Heart left ventricle (tissue), 16 donors: ENCODE data around the gene DOLPP1. TPM values are rescaled to one million over a fixed set of nuclear protein-coding genes. Genes with fewer than 3 reads are reported as not detected.
"Not testable (repeated sequence)": the region's sequence is repeated elsewhere in the genome, so short reads cannot be mapped to it uniquely, and the experiment has no call there.

Source experiments
- ATAC-seq, 4 donors: fragments of 200-7000 bp; cut with Tn5 transposase; one replicate each; pipeline ENCODE4 v1.9.1; 2020 to 2022; ENCODE audit warnings: moderate library complexity in 4 of 4, mild to moderate bottlenecking in 3 of 4, moderate number of reproducible peaks in 1 of 4
- DNase-seq, 5 donors: peaks; one replicate each; pipeline ENCODE4 v3.0.0-alpha.2; 2020
- H3K27ac ChIP-seq, 12 donors: fragments of 200-600 bp; sonication (generic) in 4 of 12; one replicate each; pipeline versions ENCODE4 v1.5.0 to v1.8.0; 2016 to 2022; ENCODE audit warnings: mild to moderate bottlenecking in 2 of 12
- H3K27me3 ChIP-seq, 9 donors: fragments of 200-600 bp; sonication (generic) in 2 of 9; one replicate each; pipeline versions ENCODE4 v1.5.1 to v1.8.0; 2016 to 2022; ENCODE audit warnings: mild to moderate bottlenecking in 3 of 9
- H3K36me3 ChIP-seq, 9 donors: fragments of 200-600 bp; sonication (generic) in 2 of 9; one replicate each; pipeline versions ENCODE4 v1.5.0 to v1.8.0; 2018 to 2022; ENCODE audit warnings: mild to moderate bottlenecking in 2 of 9
- H3K4me1 ChIP-seq, 12 donors: fragments of 200-600 bp; sonication (generic) in 4 of 12; one replicate each; pipeline versions ENCODE4 v1.5.0 to v1.8.0; 2016 to 2022; ENCODE audit warnings: mild to moderate bottlenecking in 3 of 12
- H3K4me3 ChIP-seq, 12 donors: fragments of 200-600 bp; sonication (generic) in 4 of 12; one replicate each; pipeline versions ENCODE4 v1.5.0 to v1.8.0; 2017 to 2022; ENCODE audit warnings: mild to moderate bottlenecking in 9 of 12, moderate library complexity in 4 of 12
- H3K9me3 ChIP-seq, 12 donors: fragments of 200-600 bp; sonication (generic) in 4 of 12; one replicate each; pipeline versions ENCODE4 v1.5.0 to v1.8.0; 2016 to 2022; ENCODE audit warnings: mild to moderate bottlenecking in 1 of 12
- POLR2A ChIP-seq, 2 donors: fragments of 450-650 bp; IDR thresholded peaks; one replicate each; pipeline ENCODE4 v1.6.1; 2017; ENCODE audit warnings: antibody characterized with exemption in 2 of 2, mild to moderate bottlenecking in 2 of 2, moderate library complexity in 2 of 2
- WGBS, 4 donors: extraction: QIAGEN DNeasy Blood & Tissue Kit in 2 of 4; methylation state at CpG; one replicate each; pipeline versions ENCODE4 v1.1.5 to v1.1.7; 2013 to 2018; 5-methylcytosine and 5-hydroxymethylcytosine counted together
- intact Hi-C, 10 donors: fragments of 100-400 bp; cut with DNase I; formaldehyde crosslinking; loops; one replicate each; pipeline versions ENCODE4 v1.11.1 to v1.14.2; 2022
- polyA plus RNA-seq, 2 donors: library from polyadenylated mRNA; stranded (reverse); fragments of 200-250 nt; gene quantifications; one replicate each; pipeline ENCODE4 v1.2.3, GENCODE V29; 2013
- total RNA-seq, 9 donors: library from RNA; depleted of rRNA in 2 of 9; stranded (reverse); fragments of >200 nt in 2 of 9; fragmentation: NEBNext Ultra II Directional in 3 of 9; extraction: Animal tissue kit (Norgen Biotek cat#: 25700) in 3 of 9; gene quantifications; one replicate each; pipeline versions ENCODE4 v1.1.0 to v1.2.4, GENCODE V29; 2016 to 2023
- TF ChIP-seq, protein P1 (sequence below), 12 donors: fragments of 200-600 bp; sonication (generic) in 4 of 12; IDR thresholded peaks; one replicate each; pipeline versions ENCODE4 v1.5.0 to v1.8.0; 2018 to 2022; ENCODE audit warnings: antibody characterized with exemption in 12 of 12, mild to moderate bottlenecking in 5 of 12
- donor health status: ischemic (EF 13 %, LVEDD 7.1; RV severe dilation, severe dysfunction).
- donor health status: healthy with polysubstance abuse.
- donor health status: DM: no; HTN: yes; CAD: no.
- donor health status: DM: no; HTN: no; CAD: no.
- donor health status: ischemic (EF 25% LVEDD 6.9; RV normal size, moderate dysfunction).
- donor health status: ischemic (EF 25% LVEDD 5.7; RV mildly dilated, moderate dysfunction).
- donor health status: healthy.
- donor health status: DM: yes; HTN: yes; CAD: no.
- donor health status: ischemic (EF 35%, LVEDD 5.7; RV mildly dilated, moderate dysfunction).
- donor health status: nonischemic (EF 11% LVEDD 7.7; RV severe dilation, severe dysfunction).
- donor health status: DM: yes; HTN: yes; CAD: no.
- donor health status: PGD.
- donor health status: ischemic (EF 29% LVEDD 5.4; RV normal size, mild dysfunction).
- donor health status: nonischemic (EF 23%, LVEDD 6.1; RV moderate dilation, normal function).

Gene DOLPP1
- total and polyA plus RNA-seq, 11 donors: 3.0 to 11.5 (median 5.8) TPM

GRCh38 chr9:129033216-129033615, 47.7 kb upstream of the DOLPP1 start:
- WGBS, 4 donors: 90 to 91% (median 91%) methylated on average over 8 of the region's 8 CpGs
- Histone ChIP-seq H3K4me3 (no peak overlapping the region), H3K4me1 (peaks cover 7 to 31% (median 16%) of the 10 kb centered on the region in 12 donors), H3K27me3 (no peaks in the 10 kb centered on the region), H3K9me3 (no peaks in the 10 kb centered on the region), H3K27ac (no peak overlapping the region), H3K36me3 (no peaks in the 10 kb centered on the region)
- intact Hi-C loops: no loop called here
- TF ChIP-seq POLR2A (IDR thresholded peaks at IDR 0.05): no peak
- TF ChIP-seq, protein P1, sequence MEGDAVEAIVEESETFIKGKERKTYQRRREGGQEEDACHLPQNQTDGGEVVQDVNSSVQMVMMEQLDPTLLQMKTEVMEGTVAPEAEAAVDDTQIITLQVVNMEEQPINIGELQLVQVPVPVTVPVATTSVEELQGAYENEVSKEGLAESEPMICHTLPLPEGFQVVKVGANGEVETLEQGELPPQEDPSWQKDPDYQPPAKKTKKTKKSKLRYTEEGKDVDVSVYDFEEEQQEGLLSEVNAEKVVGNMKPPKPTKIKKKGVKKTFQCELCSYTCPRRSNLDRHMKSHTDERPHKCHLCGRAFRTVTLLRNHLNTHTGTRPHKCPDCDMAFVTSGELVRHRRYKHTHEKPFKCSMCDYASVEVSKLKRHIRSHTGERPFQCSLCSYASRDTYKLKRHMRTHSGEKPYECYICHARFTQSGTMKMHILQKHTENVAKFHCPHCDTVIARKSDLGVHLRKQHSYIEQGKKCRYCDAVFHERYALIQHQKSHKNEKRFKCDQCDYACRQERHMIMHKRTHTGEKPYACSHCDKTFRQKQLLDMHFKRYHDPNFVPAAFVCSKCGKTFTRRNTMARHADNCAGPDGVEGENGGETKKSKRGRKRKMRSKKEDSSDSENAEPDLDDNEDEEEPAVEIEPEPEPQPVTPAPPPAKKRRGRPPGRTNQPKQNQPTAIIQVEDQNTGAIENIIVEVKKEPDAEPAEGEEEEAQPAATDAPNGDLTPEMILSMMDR (IDR thresholded peaks at IDR 0.05): no peak
- DNase-seq (no peak), ATAC-seq (no peak)

GRCh38 chr9:129035838-129036237, 45.1 kb upstream of the DOLPP1 start:
- Histone ChIP-seq H3K4me1 (peaks cover 7 to 42% (median 21%) of the 10 kb centered on the region in 12 donors), H3K4me3 (peak overlapping the region in 10 of 12 donors; percentile 55 to 98 (median 90)), H3K27ac (peak overlapping the region; percentile 15 to 91 (median 74))
- ATAC-seq: peak; percentile 4 to 15 (median 9)
- not testable (repeated sequence) for H3K9me3 ChIP-seq, H3K27me3 ChIP-seq, H3K36me3 ChIP-seq, DNase-seq
- WGBS, 4 donors: 44 to 55% (median 51%) methylated on average over 13 of the region's 13 CpGs
- intact Hi-C loops: loop anchor here in 1 of 10 donors (1.0 kb wide), 1 partner anchor 8 kb away; the partner anchor contains the start of gene SH3GLB2

DNA sequence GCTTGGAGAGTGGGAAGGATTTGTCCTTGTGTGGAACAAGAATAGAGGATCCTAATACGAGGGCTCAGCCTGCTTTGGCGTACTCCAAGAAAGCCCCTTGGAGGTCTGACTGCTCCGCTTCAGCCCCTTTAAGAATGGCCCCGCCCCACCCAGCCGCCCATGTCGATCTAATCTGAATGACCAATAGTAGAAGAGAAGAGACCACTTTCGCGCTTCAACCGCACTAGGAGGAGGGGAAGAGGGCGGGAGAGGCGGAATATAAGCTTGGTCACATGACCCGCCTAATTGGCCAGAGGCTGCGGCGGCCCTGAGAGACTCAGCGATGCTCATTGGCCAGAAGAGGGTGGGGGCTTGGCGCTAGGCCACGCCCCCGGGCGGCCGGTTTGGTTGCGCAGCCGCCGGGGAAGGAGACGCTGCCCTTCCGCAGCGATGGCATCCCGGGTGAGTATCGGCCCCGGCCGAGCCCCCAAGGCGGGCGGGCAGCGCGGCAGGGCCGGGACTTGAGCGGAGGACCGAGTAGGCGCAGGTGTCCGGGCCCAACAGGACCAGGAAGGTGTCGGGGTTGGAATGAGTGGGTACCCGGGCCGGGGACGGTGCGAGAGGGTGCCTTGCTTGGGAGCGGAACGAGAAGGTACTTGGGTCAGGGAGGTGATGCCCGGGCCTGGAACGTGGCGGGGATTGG, 44.5 kb upstream of the DOLPP1 start, which contains the start of gene MIGA2:
Gene MIGA2 (plus strand): TSS at position 386 of the 682 bp plus-strand sequence. CDS start 3,969 bp downstream, outside the sequence.
- intact Hi-C loops: loop anchor here in 1 of 10 donors (1.0 kb wide), 1 partner anchor 8 kb away; the partner anchor contains the start of gene SH3GLB2
- Histone ChIP-seq H3K27ac (peak within 1 kb of the TSS; percentile 15 to 91 (median 82)), H3K36me3 (peaks cover 0 to 12% (median 10%) of the 10 kb centered on the region in 9 donors), H3K9me3 (no peaks in the 10 kb centered on the region), H3K4me1 (peaks cover 7 to 42% (median 21%) of the 10 kb centered on the region in 12 donors), H3K4me3 (peak within 1 kb of the TSS; percentile 63 to 98 (median 91)), H3K27me3 (no peaks in the 10 kb centered on the region)
- ATAC-seq (peak; percentile 97 to 99 (median 98)), DNase-seq (peak; percentile 97 to 99 (median 98))
- WGBS, 4 donors: 0 to 1% (median 1%) methylated on average over 27 to 49 of the region's 49 CpGs
- TF ChIP-seq POLR2A (IDR thresholded peaks at IDR 0.05): peak; percentile 91 to 98
- TF ChIP-seq, protein P1 (IDR thresholded peaks at IDR 0.05): no peak

DNA sequence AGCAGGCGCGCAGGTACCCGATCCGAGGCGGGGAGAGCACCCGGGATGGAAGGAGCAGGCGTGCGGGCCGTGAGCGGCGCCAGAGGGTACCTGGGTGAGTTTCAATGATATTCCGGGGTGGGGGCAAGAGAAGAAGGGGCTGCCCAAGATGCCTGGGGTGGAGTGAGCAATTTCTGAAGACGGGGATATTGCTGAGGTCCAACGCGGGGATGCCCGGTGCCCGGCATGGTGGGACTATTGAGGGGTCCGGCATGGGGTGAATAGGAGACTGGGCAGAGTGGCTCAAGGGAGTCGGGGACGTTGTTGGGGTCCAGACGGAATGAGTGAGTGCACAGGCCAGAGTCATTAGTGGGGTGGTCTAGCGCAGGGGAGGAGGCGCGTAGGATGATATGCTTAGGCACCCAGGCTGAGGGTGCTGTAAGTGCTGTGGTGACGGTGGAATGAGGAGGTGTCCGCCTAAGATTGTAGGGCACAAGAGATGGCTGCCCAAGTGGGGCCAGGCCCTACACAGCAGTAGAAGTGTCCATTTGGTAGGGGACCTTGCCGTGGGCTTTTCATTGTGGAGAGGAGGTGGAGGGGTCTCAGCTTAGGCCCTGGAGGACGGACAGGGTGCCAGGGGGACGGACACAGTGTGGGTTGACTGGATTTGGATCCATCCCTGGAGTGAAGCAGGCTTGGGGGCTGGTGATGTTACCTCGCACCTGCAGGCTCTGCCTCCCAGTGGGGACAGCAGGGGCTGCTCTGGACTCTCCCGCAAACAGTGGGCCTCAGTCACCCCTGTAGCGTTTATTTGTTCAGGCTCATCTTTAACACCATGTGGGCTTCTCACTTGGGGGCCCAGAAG, 43.8 kb upstream of the DOLPP1 start:
- intact Hi-C loops: loop anchor here in 1 of 10 donors (1.0 kb wide), 1 partner anchor 9 kb away; the partner anchor contains the start of gene SH3GLB2
- H3K9me3 ChIP-seq: no peaks in the 10 kb centered on the region
- H3K27me3 ChIP-seq: no peaks in the 10 kb centered on the region
- H3K36me3 ChIP-seq: peaks cover 0 to 19% (median 18%) of the 10 kb centered on the region in 9 donors
- peaks cover 7 to 42% (median 21%) of the 10 kb centered on the region in 12 donors for H3K4me1 ChIP-seq
- no peak for TF ChIP-seq POLR2A (IDR thresholded peaks at IDR 0.05)
- TF ChIP-seq, protein P1 (IDR thresholded peaks at IDR 0.05): no peak
- DNase-seq (no peak), ATAC-seq (peak in 2 of 4 donors; percentile 0)
- peak overlapping the region in 11 of 12 donors; percentile 68 to 91 (median 82) for H3K27ac ChIP-seq
- H3K4me3 ChIP-seq: peak overlapping the region; percentile 63 to 98 (median 91)
- 4 to 8% (median 6%) methylated on average over 31 to 32 of the region's 32 CpGs for WGBS, 4 donors
